Measurements from ENCODE around the gene FBXO15. TPM values are rescaled to one million over a fixed set of nuclear protein-coding genes. Genes with fewer than 3 reads are reported as not detected.

Gene FBXO15
- total RNA-seq, 1 experiment from 2014 or later = 0.89 TPM

Other genes with a start within 250 kb of the FBXO15 start
- gene TIMM21, start 689 bp upstream of the FBXO15 start, total RNA-seq (2014; rRNA removed; shearing (Covaris generic); ENCODE audit: low replicate concordance) = 59.3 and 82.4 TPM in 2 replicates
- gene CYB5A, start 144.1 kb upstream of the FBXO15 start, total RNA-seq (2014; rRNA removed; shearing (Covaris generic); ENCODE audit: low replicate concordance) = 43.5 and 50.9 TPM in 2 replicates
- not detected in 2 replicates for gene C18orf63, start 168.0 kb upstream of the FBXO15 start, total RNA-seq (2014; rRNA removed; shearing (Covaris generic); ENCODE audit: low replicate concordance)

Data from Karpas-422 (cell line).